Lung (tissue), 12 donors: Measurements from ENCODE around the gene SOX9. TPM values are rescaled to one million over a fixed set of nuclear protein-coding genes. Genes with fewer than 3 reads are reported as not detected.

Experiments
- ATAC-seq: fragments of 200-7000 bp; cut with Tn5 transposase; one replicate; pipeline ENCODE4 v1.9.1; 2020; ENCODE audit warnings: moderate number of reproducible peaks; ENCODE audit not compliant: insufficient read depth, low FRiP score
- DNase-seq, 3 donors: peaks; one replicate each; pipeline ENCODE4 v3.0.0-alpha.2; 2013 to 2017
- H3K27ac ChIP-seq, 2 donors: one replicate each; pipeline ENCODE4 v1.5.1; 2013; ENCODE audit warnings: mild to moderate bottlenecking in 2 of 2, moderate library complexity in 2 of 2, control low read depth in 1 of 2, inconsistent platforms in 1 of 2, low read depth in 1 of 2, low read length in 1 of 2
- H3K27me3 ChIP-seq, 3 donors: one replicate each; pipeline ENCODE4 v1.5.1; 2013; ENCODE audit warnings: low read length in 2 of 3; ENCODE audit not compliant: control insufficient read depth in 3 of 3, insufficient read depth in 3 of 3
- H3K36me3 ChIP-seq, 4 donors: one replicate each; pipeline ENCODE4 v1.5.1; 2013; ENCODE audit warnings: low read length in 4 of 4, mild to moderate bottlenecking in 1 of 4, moderate library complexity in 1 of 4; ENCODE audit not compliant: control insufficient read depth in 4 of 4, insufficient read depth in 4 of 4
- H3K4me1 ChIP-seq, 5 donors: one replicate each; pipeline ENCODE4 v1.5.1; 2013; ENCODE audit warnings: low read length in 5 of 5, mild to moderate bottlenecking in 2 of 5, moderate library complexity in 1 of 5; ENCODE audit not compliant: control insufficient read depth in 5 of 5, insufficient read depth in 5 of 5
- H3K4me3 ChIP-seq: one replicate; pipeline ENCODE4 v1.5.1; 2013; ENCODE audit warnings: mild to moderate bottlenecking, control low read depth, moderate library complexity
- H3K9ac ChIP-seq, 2 donors: one replicate each; pipeline ENCODE4 v1.5.1; 2013; ENCODE audit warnings: low read length in 2 of 2, control low read depth in 1 of 2; ENCODE audit not compliant: insufficient read depth in 1 of 2
- H3K9me3 ChIP-seq, 4 donors: one replicate each; pipeline ENCODE4 v1.5.1; 2013; ENCODE audit warnings: low read length in 3 of 4, mild to moderate bottlenecking in 1 of 4, moderate library complexity in 1 of 4; ENCODE audit not compliant: control insufficient read depth in 4 of 4, insufficient read depth in 3 of 4
- WGBS, 2 donors: extraction: QIAGEN DNeasy Blood & Tissue Kit; methylation state at CpG; one replicate each; pipeline ENCODE4 v1.1.7; 2013; 5-methylcytosine and 5-hydroxymethylcytosine counted together
- polyA plus RNA-seq, 2 donors: library from polyadenylated mRNA; stranded (reverse); fragments of 200-250 nt; gene quantifications; one replicate each; pipeline ENCODE4 v1.2.1, GENCODE V29; 2013
- total RNA-seq, 2 donors: library from RNA; depleted of rRNA in 1 of 2; stranded (reverse); fragments of >200 nt in 1 of 2; gene quantifications; one replicate each; pipeline ENCODE4 v1.2.1, GENCODE V29; 2014 to 2021
- TF ChIP-seq, protein P1 (sequence below): IDR thresholded peaks from 2 replicates; pipeline ENCODE4 v1.5.1; 2012; ENCODE audit warnings: mild to moderate bottlenecking; ENCODE audit errors: control extremely low read depth, extremely low read depth
- donor health status: control.
- donor health status: control.
- donor health status: Bipolar disorder and iron deficiency.
- donor health status: healthy.
- donor health status: DM: yes; HTN: yes; CAD: no.

SOX9 gene
- total and polyA plus RNA-seq, 4 donors, result 2.3 to 19.2 (median 3.8) TPM

DNA sequence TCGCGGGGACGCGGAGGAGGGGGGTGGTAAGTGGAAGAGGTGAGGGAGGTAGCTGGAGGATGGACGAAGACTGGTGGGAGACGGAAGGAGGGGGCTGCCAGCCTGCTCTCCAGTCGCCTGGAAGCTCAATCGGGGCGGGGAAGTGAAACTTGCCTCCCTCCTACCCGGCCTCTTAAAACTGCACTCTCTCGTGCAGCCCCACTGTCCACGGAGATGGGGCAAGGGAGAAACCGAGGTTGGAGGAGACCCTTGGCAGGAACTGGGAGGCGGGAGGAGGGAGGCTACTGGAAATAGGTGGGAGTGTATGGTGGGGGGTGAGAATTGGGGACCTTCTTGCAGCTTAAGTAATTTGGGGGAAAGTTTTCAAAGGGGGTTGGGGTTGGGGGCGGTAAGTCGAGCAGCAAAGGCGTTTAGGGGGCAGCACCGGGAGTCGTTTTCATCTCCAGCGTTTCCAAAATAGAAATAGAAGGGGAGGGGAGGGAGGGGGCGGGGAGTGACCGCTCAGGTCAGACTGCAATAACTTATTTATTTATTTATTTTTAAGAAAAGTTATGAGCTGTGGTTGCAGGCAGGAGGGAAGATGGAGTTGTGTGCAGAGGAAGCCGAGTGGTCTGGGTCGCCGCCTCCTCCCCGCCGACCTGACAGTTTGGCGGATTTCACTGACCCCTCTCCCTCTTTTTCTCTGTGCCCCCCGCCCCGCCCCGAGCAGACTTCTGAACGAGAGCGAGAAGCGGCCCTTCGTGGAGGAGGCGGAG lies 1.4 kb downstream of the SOX9 start:
- Histone ChIP-seq H3K9ac (peak overlapping the region in 1 of 2 donors; percentile 23), H3K27ac (peak overlapping the region; percentile 37 to 51), H3K9me3 (peaks cover 0 to 3% (median 0%) of the 10 kb centered on the region in 4 donors), H3K36me3 (peaks cover 0 to 10% (median 0%) of the 10 kb centered on the region in 4 donors), H3K27me3 (peaks cover 4 to 30% (median 22%) of the 10 kb centered on the region in 3 donors), H3K4me3 (peak overlapping the region; percentile 50), H3K4me1 (peaks cover 0 to 47% (median 9%) of the 10 kb centered on the region in 5 donors)
- ATAC-seq, result no peak
- DNase-seq, result peak; percentile 66 to 76 (median 75)
- WGBS, 2 donors, result 2 to 3% methylated on average over 36 of the region's 36 CpGs
- TF ChIP-seq, protein P1, sequence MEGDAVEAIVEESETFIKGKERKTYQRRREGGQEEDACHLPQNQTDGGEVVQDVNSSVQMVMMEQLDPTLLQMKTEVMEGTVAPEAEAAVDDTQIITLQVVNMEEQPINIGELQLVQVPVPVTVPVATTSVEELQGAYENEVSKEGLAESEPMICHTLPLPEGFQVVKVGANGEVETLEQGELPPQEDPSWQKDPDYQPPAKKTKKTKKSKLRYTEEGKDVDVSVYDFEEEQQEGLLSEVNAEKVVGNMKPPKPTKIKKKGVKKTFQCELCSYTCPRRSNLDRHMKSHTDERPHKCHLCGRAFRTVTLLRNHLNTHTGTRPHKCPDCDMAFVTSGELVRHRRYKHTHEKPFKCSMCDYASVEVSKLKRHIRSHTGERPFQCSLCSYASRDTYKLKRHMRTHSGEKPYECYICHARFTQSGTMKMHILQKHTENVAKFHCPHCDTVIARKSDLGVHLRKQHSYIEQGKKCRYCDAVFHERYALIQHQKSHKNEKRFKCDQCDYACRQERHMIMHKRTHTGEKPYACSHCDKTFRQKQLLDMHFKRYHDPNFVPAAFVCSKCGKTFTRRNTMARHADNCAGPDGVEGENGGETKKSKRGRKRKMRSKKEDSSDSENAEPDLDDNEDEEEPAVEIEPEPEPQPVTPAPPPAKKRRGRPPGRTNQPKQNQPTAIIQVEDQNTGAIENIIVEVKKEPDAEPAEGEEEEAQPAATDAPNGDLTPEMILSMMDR, result no peak

DNA sequence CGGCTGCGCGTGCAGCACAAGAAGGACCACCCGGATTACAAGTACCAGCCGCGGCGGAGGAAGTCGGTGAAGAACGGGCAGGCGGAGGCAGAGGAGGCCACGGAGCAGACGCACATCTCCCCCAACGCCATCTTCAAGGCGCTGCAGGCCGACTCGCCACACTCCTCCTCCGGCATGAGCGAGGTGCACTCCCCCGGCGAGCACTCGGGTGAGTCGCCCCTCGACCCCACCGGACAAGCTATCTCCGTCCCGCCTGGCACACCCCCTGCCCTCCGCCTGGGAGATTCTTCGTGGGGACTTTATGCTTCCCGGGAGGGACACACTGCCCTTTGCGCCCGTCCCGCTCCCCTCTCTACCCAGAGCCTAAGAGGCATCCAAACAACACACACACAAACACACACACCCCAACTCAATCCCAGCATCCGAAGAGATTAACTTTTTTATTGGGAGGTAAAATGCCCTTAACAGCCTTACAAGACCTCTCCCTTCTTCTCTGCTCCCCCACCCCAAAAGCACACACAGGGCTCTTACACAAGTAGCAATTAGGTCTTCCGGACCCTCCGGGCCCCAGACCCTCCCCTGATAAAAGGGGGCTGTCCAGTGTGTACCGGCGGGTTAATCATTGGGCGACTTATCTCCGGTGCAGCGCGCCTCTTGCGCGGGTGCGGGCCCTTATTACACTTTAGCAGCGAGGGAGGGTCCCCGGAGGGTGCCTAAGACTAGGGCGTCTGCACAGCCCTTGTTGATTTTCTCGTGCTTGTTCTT lies 2.1 kb downstream of the SOX9 start:
- Histone ChIP-seq H3K9me3 (peaks cover 0 to 3% (median 0%) of the 10 kb centered on the region in 4 donors), H3K27ac (no peak overlapping the region), H3K4me3 (peak overlapping the region; percentile 15), H3K9ac (peak overlapping the region; percentile 44 to 47), H3K36me3 (peaks cover 0 to 10% (median 0%) of the 10 kb centered on the region in 4 donors), H3K4me1 (peaks cover 0 to 47% (median 14%) of the 10 kb centered on the region in 5 donors), H3K27me3 (peaks cover 3 to 23% (median 16%) of the 10 kb centered on the region in 3 donors)
- TF ChIP-seq, protein P1, result no peak
- DNase-seq (peak; percentile 38 to 80 (median 52)), ATAC-seq (no peak)
- WGBS, 2 donors, result 9 to 16% methylated on average over 39 to 48 of the region's 48 CpGs

DNA sequence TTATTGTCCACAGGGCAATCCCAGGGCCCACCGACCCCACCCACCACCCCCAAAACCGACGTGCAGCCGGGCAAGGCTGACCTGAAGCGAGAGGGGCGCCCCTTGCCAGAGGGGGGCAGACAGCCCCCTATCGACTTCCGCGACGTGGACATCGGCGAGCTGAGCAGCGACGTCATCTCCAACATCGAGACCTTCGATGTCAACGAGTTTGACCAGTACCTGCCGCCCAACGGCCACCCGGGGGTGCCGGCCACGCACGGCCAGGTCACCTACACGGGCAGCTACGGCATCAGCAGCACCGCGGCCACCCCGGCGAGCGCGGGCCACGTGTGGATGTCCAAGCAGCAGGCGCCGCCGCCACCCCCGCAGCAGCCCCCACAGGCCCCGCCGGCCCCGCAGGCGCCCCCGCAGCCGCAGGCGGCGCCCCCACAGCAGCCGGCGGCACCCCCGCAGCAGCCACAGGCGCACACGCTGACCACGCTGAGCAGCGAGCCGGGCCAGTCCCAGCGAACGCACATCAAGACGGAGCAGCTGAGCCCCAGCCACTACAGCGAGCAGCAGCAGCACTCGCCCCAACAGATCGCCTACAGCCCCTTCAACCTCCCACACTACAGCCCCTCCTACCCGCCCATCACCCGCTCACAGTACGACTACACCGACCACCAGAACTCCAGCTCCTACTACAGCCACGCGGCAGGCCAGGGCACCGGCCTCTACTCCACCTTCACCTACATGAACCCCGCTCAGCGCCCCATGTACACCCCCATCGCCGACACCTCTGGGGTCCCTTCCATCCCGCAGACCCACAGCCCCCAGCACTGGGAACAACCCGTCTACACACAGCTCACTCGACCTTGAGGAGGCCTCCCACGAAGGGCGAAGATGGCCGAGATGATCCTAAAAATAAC lies 3.0 kb downstream of the SOX9 start:
- Histone ChIP-seq H3K27me3 (peaks cover 0 to 17% (median 9%) of the 10 kb centered on the region in 3 donors), H3K9ac (peak overlapping the region in 1 of 2 donors; percentile 38), H3K4me1 (peaks cover 0 to 43% (median 11%) of the 10 kb centered on the region in 5 donors), H3K27ac (no peak overlapping the region), H3K36me3 (peaks cover 0 to 10% (median 0%) of the 10 kb centered on the region in 4 donors), H3K4me3 (no peak overlapping the region), H3K9me3 (peaks cover 0 to 3% (median 0%) of the 10 kb centered on the region in 4 donors)
- TF ChIP-seq, protein P1, result no peak
- DNase-seq (peak; percentile 43 to 58 (median 51)), ATAC-seq (no peak)
- 38 to 47% methylated on average over 69 to 75 of the region's 75 CpGs for WGBS, 2 donors
